ACC112 (cell line): ENCODE data around the gene GCNT2.
"Not testable (repeated sequence)": the region's sequence is repeated elsewhere in the genome, so short reads cannot be mapped to it uniquely, and the experiment has no call there.

Source experiments
- H2AFZ ChIP-seq: fragments of 200-600 bp; sonication (generic); one replicate; pipeline ENCODE4 v1.6.0; 2017; ENCODE audit warnings: antibody characterized with exemption, low read length; ENCODE audit not compliant: unreplicated experiment
- H3K27ac ChIP-seq: fragments of 200-600 bp; sonication (generic); 2 replicates; pipeline ENCODE4 v1.5.1; 2014; ENCODE audit warnings: low read depth, mild to moderate bottlenecking, antibody characterized with exemption, low read length, moderate library complexity
- H3K27me3 ChIP-seq: fragments of 200-600 bp; sonication (generic); 2 replicates; pipeline ENCODE4 v1.6.1; 2014; ENCODE audit warnings: mild to moderate bottlenecking, antibody characterized with exemption, low read length, moderate library complexity, mixed read lengths; ENCODE audit not compliant: insufficient read depth
- H3K36me3 ChIP-seq: fragments of 200-600 bp; sonication (generic); 2 replicates; pipeline ENCODE4 v1.6.1; 2016; ENCODE audit warnings: mild to moderate bottlenecking, antibody characterized with exemption, low read length, moderate library complexity, mixed read lengths; ENCODE audit not compliant: insufficient read depth
- H3K4me1 ChIP-seq: fragments of 200-600 bp; sonication (generic); one replicate; pipeline ENCODE4 v1.6.1; 2016; ENCODE audit warnings: low read length, mixed read lengths; ENCODE audit not compliant: insufficient read depth, unreplicated experiment, control insufficient read depth
- H3K4me3 ChIP-seq: fragments of 200-600 bp; sonication (generic); 2 replicates; pipeline ENCODE4 v1.5.1; 2014; ENCODE audit warnings: mild to moderate bottlenecking, low read depth, low read length
- H3K79me2 ChIP-seq: fragments of 200-600 bp; sonication (generic); one replicate; pipeline ENCODE4 v1.6.0; 2016; ENCODE audit warnings: low read length; ENCODE audit not compliant: control insufficient read depth, unreplicated experiment, insufficient read depth

The GCNT2 gene

GRCh38 chr6:10612161-10612560 lies 91.0 kb downstream of the GCNT2 start:
- no peaks in the 10 kb centered on the region; the same call in 1 of the 2 replicates for H3K27me3 ChIP-seq
- no peak overlapping the region for H3K4me3 ChIP-seq
- no peak overlapping the region for H2AFZ ChIP-seq
- no peaks in the 10 kb centered on the region for H3K36me3 ChIP-seq
- no peaks in the 10 kb centered on the region for H3K79me2 ChIP-seq
- H3K4me1 ChIP-seq = peaks cover 7% of the 10 kb centered on the region
- H3K27ac ChIP-seq = no peak overlapping the region

DNA sequence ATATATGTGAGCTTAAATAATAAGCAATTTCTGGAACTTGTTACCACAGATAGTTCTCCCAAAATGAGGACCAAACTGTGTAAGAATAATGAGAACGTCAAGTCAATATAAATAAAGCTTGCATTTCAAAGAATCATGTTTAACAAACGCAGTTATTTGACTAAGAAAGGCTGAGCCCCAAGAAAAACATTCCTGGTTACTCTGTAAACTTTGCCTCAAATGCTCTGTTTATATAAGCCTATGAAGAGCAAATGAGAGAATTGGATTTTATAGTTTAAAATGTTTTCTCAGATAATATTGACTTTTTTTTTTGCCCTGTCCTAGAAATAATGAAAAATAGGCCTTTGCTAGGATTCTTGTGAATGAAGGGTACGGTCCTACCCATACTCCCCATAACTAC lies 91.9 kb downstream of the GCNT2 start:
- Histone ChIP-seq H3K79me2 (no peaks in the 10 kb centered on the region), H2AFZ (no peak overlapping the region), H3K27ac (no peak overlapping the region), H3K4me3 (no peak overlapping the region), H3K27me3 (no peaks in the 10 kb centered on the region; the same call in 1 of the 2 replicates), H3K4me1 (peaks cover 7% of the 10 kb centered on the region), H3K36me3 (no peaks in the 10 kb centered on the region)

DNA sequence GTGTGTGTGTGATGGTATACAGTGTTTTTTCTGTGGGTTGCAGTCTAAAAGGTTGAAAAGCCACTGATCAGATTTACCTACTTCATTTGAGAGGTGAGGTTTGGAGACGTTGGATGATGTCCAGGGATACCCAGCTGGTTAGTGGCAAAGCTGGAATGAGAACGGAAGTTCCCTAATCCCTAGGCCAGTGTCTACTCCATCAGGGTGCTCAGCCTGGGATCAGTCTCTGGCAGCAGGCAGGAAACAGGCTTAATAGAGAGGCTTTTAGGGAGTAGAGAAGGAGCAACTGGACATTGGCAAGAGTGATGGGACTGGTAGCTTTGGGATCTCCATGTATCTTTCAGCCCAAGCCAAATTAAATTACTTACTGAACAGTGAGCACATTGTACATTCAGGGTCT lies 92.6 kb downstream of the GCNT2 start:
- H3K4me1 ChIP-seq = peaks cover 7% of the 10 kb centered on the region
- H3K4me3 ChIP-seq = no peak overlapping the region
- H3K27me3 ChIP-seq = no peaks in the 10 kb centered on the region; the same call in 1 of the 2 replicates
- H2AFZ ChIP-seq = no peak overlapping the region
- no peaks in the 10 kb centered on the region for H3K79me2 ChIP-seq
- H3K27ac ChIP-seq = no peak overlapping the region
- H3K36me3 ChIP-seq = no peaks in the 10 kb centered on the region

- Histone ChIP-seq H3K79me2 (no peaks in the 10 kb centered on the region), H2AFZ (no peak overlapping the region), H3K36me3 (no peaks in the 10 kb centered on the region), H3K27ac (no peak overlapping the region), H3K4me3 (no peak overlapping the region), H3K27me3 (no peaks in the 10 kb centered on the region), H3K4me1 (peaks cover 10% of the 10 kb centered on the region)
Observed at GRCh38 chr6:10615675-10616074, 94.5 kb downstream of the GCNT2 start.

DNA sequence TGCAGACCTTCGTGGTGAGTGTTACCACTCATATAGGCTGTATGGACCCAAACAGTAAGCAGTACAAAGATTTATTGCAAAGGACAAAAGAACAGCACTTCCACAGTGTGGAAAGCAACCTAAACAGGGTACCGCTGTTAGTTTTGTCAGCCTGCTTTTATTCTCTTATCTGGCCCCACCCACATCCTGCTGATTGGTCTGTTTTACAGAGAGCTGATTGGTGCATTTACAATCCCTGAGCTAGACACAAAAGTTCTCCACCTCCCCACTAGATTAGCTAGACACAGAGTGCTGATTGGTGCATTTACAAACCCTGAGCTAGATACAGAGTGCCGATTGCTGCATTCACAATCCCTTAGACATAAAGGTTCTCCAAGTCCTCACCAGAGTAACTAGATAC lies 95.1 kb downstream of the GCNT2 start:
- H3K36me3 ChIP-seq, H3K27ac ChIP-seq, H3K4me3 ChIP-seq, H3K27me3 ChIP-seq, H3K79me2 ChIP-seq, H2AFZ ChIP-seq: not testable (repeated sequence)
- H3K4me1 ChIP-seq = peaks cover 10% of the 10 kb centered on the region

GRCh38 chr6:10617008-10617696 lies 96.0 kb downstream of the GCNT2 start:
- no peaks in the 10 kb centered on the region for H3K79me2 ChIP-seq
- no peak overlapping the region for H3K4me3 ChIP-seq
- H3K36me3 ChIP-seq = no peaks in the 10 kb centered on the region
- H3K27ac ChIP-seq = no peak overlapping the region
- H3K4me1 ChIP-seq = peaks cover 10% of the 10 kb centered on the region
- no peaks in the 10 kb centered on the region for H3K27me3 ChIP-seq
- no peak overlapping the region for H2AFZ ChIP-seq

- no peak overlapping the region for H3K4me3 ChIP-seq
- H3K79me2 ChIP-seq = no peaks in the 10 kb centered on the region
- no peaks in the 10 kb centered on the region for H3K36me3 ChIP-seq
- no peaks in the 10 kb centered on the region for H3K27me3 ChIP-seq
- H3K4me1 ChIP-seq = peaks cover 9% of the 10 kb centered on the region
- H3K27ac ChIP-seq = no peak overlapping the region
- no peak overlapping the region for H2AFZ ChIP-seq
Observed at GRCh38 chr6:10618409-10618808, 97.3 kb downstream of the GCNT2 start.

- H3K4me1 ChIP-seq = peaks cover 3% of the 10 kb centered on the region
Observed at GRCh38 chr6:10621213-10621612, 100.1 kb downstream of the GCNT2 start.

GRCh38 chr6:10621847-10622246 lies 100.7 kb downstream of the GCNT2 start:
- no peaks in the 10 kb centered on the region for H3K36me3 ChIP-seq
- no peak overlapping the region for H3K27ac ChIP-seq
- H3K27me3 ChIP-seq = no peaks in the 10 kb centered on the region
- H3K4me1 ChIP-seq = peaks cover 3% of the 10 kb centered on the region
- no peak overlapping the region for H2AFZ ChIP-seq
- no peak overlapping the region for H3K4me3 ChIP-seq
- no peaks in the 10 kb centered on the region for H3K79me2 ChIP-seq

More at GRCh38 chr6:10621213-10621612, 100.1 kb downstream of the GCNT2 start:
- Histone ChIP-seq H3K4me3 (no peak overlapping the region), H3K27ac (no peak overlapping the region), H2AFZ (no peak overlapping the region), H3K79me2 (no peaks in the 10 kb centered on the region), H3K27me3 (no peaks in the 10 kb centered on the region), H3K36me3 (no peaks in the 10 kb centered on the region)

DNA sequence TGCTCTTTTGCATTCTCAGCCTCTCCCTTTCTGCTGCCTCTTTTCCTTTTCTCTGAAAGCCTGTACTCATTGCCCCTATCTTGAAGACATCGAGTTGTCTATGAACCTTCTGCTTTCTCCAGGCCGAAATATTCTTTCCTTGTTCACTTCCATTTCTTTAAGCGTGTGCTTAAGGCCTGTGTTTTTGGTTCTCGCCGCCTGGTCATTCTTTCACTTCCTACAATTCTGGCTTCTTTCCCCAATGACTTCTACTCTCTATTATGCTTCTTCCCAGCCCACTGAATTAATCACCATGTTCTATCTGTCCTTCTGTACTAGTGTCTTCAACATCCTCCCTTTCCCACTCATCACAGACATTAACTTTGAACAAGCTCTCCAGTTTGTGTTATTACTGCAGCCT lies 103.7 kb downstream of the GCNT2 start:
- Histone ChIP-seq H3K27me3 (0 out of 2 replicates have a peak, but pooled peaks cover 4% of the 10 kb centered on the region), H3K79me2 (no peaks in the 10 kb centered on the region), H3K27ac (no peak overlapping the region), H3K4me3 (no peak overlapping the region), H3K4me1 (peaks cover 2% of the 10 kb centered on the region), H2AFZ (no peak overlapping the region), H3K36me3 (no peaks in the 10 kb centered on the region)

GRCh38 chr6:10626154-10626741 lies 105.1 kb downstream of the GCNT2 start:
- H3K27me3 ChIP-seq = 0 out of 2 replicates have a peak, but pooled peaks cover 4% of the 10 kb centered on the region
- no peak overlapping the region for H3K4me3 ChIP-seq
- no peak overlapping the region for H3K27ac ChIP-seq
- H3K36me3 ChIP-seq = no peaks in the 10 kb centered on the region
- no peaks in the 10 kb centered on the region for H3K79me2 ChIP-seq
- H3K4me1 ChIP-seq = no peaks in the 10 kb centered on the region
- H2AFZ ChIP-seq = no peak overlapping the region
